Stimulated activated CD8-positive, alpha-beta memory T cell treated with anti-CD3 and anti-CD28 coated beads, Interleukin-2, amount 100 ng/mL, for 1 hour (primary cell): ENCODE measurements around the gene INPP5D.
"Not testable (repeated sequence)": the region's sequence is repeated elsewhere in the genome, so short reads cannot be mapped to it uniquely, and the experiment has no call there.

Experiments
- DNase-seq, 2 donors: peaks; one replicate each; pipeline ENCODE4 v3.0.0-alpha.2; 2020; ENCODE audit warnings: low read depth in 2 of 2

INPP5D gene

GRCh38 chr2:233059797-233060500 lies at the start of gene INPP5D:
Gene INPP5D (plus strand): TSS chr2:233060342. CDS start chr2:233060479, 137 bp downstream.
- peak; percentile 49 to 55 for DNase-seq

- no peak for DNase-seq
Observed at GRCh38 chr2:233010569-233011267, 49.4 kb upstream of the INPP5D start.

- no peak for DNase-seq
Observed at GRCh38 chr2:233011268-233011650, 48.9 kb upstream of the INPP5D start.

GRCh38 chr2:233011702-233012131 lies 48.4 kb upstream of the INPP5D start:
- DNase-seq = no peak

GRCh38 chr2:233012301-233012971 lies 47.7 kb upstream of the INPP5D start:
- no peak for DNase-seq

- no peak for DNase-seq
Observed at GRCh38 chr2:233013027-233013461, 47.1 kb upstream of the INPP5D start, which contains the start of gene NGEF. Gene NGEF (minus strand): TSS chr2:233013256. CDS start chr2:232974890, 38,366 bp downstream.

- no peak for DNase-seq
Observed at GRCh38 chr2:233013650-233014049, 46.5 kb upstream of the INPP5D start.

GRCh38 chr2:233015019-233015645 lies 45.0 kb upstream of the INPP5D start:
- no peak for DNase-seq

- no peak for DNase-seq
Observed at GRCh38 chr2:233017947-233018346, 42.2 kb upstream of the INPP5D start.

- DNase-seq = not testable (repeated sequence)
Observed at GRCh38 chr2:233019610-233020009, 40.5 kb upstream of the INPP5D start.

- DNase-seq = no peak
Observed at GRCh38 chr2:233020454-233020853, 39.7 kb upstream of the INPP5D start.

- DNase-seq = no peak
Observed at GRCh38 chr2:233021771-233022170, 38.4 kb upstream of the INPP5D start.

- DNase-seq = no peak
Observed at GRCh38 chr2:233022561-233022960, 37.6 kb upstream of the INPP5D start.

GRCh38 chr2:233023007-233023760 lies 37.0 kb upstream of the INPP5D start:
- no peak for DNase-seq

- no peak for DNase-seq
Observed at GRCh38 chr2:233023761-233024410, 36.3 kb upstream of the INPP5D start.

GRCh38 chr2:233025706-233026105 lies 34.4 kb upstream of the INPP5D start:
- DNase-seq = no peak

- DNase-seq = no peak
Observed at GRCh38 chr2:233026198-233026813, 33.8 kb upstream of the INPP5D start.

GRCh38 chr2:233029321-233029720 lies 30.8 kb upstream of the INPP5D start:
- DNase-seq = no peak

GRCh38 chr2:233031556-233032500 lies 28.3 kb upstream of the INPP5D start:
- no peak for DNase-seq
